ENCODE data around the gene LDAH. TPM values are rescaled to one million over a fixed set of nuclear protein-coding genes. Genes with fewer than 3 reads are reported as not detected.
A peak's percentile ranks its signal among the peaks of the same experiment; 100 is the strongest.

Gene LDAH
- total RNA-seq, 1 experiment from 2014 or later, result not detected

DNA sequence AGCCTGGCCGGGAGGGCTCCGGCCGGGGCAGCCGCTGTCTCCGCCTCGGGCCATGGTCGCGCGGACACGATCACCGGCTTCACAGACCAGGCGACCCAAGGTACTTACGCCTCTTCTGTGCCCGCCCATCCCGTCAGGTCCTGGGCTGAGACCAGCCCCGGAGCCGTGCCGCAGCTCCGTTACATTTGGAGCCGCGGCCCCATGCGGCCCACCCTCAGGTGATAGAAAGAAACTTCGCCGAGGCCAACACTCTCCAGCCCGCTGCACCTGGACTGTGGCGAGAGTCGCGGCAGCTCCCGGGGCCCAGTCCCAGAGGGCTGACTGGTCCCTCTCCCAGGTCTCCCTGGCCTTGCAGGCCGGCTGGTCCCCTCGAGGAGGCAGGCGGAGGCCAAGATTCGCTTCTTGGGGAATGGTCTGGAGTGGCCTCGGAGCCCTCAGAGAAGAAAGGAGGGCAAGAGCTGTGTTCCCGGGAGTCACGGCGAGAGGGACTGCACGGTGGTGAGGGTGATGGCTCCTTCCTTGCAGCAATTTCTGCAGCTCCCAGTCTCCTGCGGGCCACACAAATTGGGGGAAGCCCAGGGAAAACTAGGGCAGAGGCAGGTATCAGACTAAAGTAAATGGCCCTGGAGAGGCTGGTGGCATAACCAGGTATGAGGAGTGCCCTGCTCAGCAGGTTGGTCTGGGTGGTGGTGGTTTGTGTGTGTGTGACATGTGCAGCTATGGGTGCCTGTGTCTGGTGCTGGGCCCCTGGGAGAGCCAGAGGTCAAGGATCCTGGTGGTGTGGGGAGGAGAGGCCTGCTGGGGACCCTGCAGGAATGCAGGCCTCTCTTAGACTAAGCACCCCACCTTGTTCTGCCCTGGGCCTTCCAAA lies 155.1 kb downstream of the LDAH start:
- ATAC-seq (no peak; the same call in none of the 2 replicates), DNase-seq (no peak)
- CTCF ChIA-PET, result no interaction called here
- Histone ChIP-seq H2AFZ (ENCODE audit: low read length) (no peak overlapping the region), H3K9me2 (replicated peaks; ENCODE audit: low read length) (no peaks in the 10 kb centered on the region), H3K27me3 (ENCODE audit: low read length) (peaks cover 43% of the 10 kb centered on the region), H4K20me1 (ENCODE audit: low read length) (no peaks in the 10 kb centered on the region), H3K4me2 (ENCODE audit: low read length) (no peak overlapping the region), H3K9ac (ENCODE audit: low read length) (no peak overlapping the region), H3K4me1 (ENCODE audit: insufficient read depth, low read length) (no peaks in the 10 kb centered on the region), H3F3A (ENCODE audit: low read length, unreplicated experiment) (no peaks in the 10 kb centered on the region), H3K36me3 (ENCODE audit: low read depth, low read length) (no peaks in the 10 kb centered on the region), H3K79me2 (ENCODE audit: low read length) (no peaks in the 10 kb centered on the region), H3K27ac (ENCODE audit: low read length) (no peak overlapping the region), H3K4me3 (ENCODE audit: low read length) (no peak overlapping the region), H3K9me3 (ENCODE audit: low read length) (no peaks in the 10 kb centered on the region)
- POLR2A ChIA-PET (ENCODE audit: unreplicated experiment), result no interaction called here
- intact Hi-C loops (cut with micrococcal nuclease), result no loop called here
- no TSS peak for BruUV-seq (replicated peaks)
- TF ChIP-seq, protein P1, sequence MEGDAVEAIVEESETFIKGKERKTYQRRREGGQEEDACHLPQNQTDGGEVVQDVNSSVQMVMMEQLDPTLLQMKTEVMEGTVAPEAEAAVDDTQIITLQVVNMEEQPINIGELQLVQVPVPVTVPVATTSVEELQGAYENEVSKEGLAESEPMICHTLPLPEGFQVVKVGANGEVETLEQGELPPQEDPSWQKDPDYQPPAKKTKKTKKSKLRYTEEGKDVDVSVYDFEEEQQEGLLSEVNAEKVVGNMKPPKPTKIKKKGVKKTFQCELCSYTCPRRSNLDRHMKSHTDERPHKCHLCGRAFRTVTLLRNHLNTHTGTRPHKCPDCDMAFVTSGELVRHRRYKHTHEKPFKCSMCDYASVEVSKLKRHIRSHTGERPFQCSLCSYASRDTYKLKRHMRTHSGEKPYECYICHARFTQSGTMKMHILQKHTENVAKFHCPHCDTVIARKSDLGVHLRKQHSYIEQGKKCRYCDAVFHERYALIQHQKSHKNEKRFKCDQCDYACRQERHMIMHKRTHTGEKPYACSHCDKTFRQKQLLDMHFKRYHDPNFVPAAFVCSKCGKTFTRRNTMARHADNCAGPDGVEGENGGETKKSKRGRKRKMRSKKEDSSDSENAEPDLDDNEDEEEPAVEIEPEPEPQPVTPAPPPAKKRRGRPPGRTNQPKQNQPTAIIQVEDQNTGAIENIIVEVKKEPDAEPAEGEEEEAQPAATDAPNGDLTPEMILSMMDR (conservative IDR thresholded peaks at IDR 0.05; ENCODE audit: low read depth, low read length), result no peak
- TF ChIP-seq EZH2phosphoT487 (IDR thresholded peaks at IDR 0.05; ENCODE audit: borderline replicate concordance, low read length), result no peak
- TF ChIP-seq EZH2 (IDR thresholded peaks at IDR 0.05; ENCODE audit: low read length, unreplicated experiment), result no peak

DNA sequence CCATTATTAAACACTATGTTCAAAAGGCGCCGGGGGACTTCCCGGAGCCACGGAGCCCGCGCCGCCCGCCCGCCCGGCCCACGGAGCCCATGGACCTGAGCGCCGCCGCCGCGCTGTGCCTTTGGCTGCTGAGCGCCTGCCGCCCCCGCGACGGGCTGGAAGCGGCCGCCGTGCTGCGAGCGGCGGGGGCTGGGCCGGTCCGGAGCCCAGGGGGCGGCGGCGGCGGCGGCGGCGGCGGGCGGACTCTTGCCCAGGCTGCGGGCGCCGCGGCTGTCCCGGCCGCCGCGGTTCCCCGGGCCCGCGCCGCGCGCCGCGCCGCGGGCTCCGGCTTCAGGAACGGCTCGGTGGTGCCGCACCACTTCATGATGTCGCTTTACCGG lies 155.8 kb downstream of the LDAH start:
- Histone ChIP-seq H3K4me2 (ENCODE audit: low read length) (no peak overlapping the region), H3K9me2 (replicated peaks; ENCODE audit: low read length) (no peaks in the 10 kb centered on the region), H3K27me3 (ENCODE audit: low read length) (peaks cover 43% of the 10 kb centered on the region), H3K9ac (ENCODE audit: low read length) (no peak overlapping the region), H3K4me1 (ENCODE audit: insufficient read depth, low read length) (no peaks in the 10 kb centered on the region), H3F3A (ENCODE audit: low read length, unreplicated experiment) (no peaks in the 10 kb centered on the region), H3K36me3 (ENCODE audit: low read depth, low read length) (no peaks in the 10 kb centered on the region), H3K4me3 (ENCODE audit: low read length) (no peak overlapping the region), H2AFZ (ENCODE audit: low read length) (no peak overlapping the region), H3K79me2 (ENCODE audit: low read length) (no peaks in the 10 kb centered on the region), H4K20me1 (ENCODE audit: low read length) (no peaks in the 10 kb centered on the region), H3K27ac (ENCODE audit: low read length) (no peak overlapping the region), H3K9me3 (ENCODE audit: low read length) (no peaks in the 10 kb centered on the region)
- BruUV-seq (replicated peaks), result no TSS peak
- intact Hi-C loops (cut with micrococcal nuclease), result no loop called here
- ChIA-PET CTCF (no interaction called here), POLR2A (ENCODE audit: unreplicated experiment) (no interaction called here)
- ATAC-seq (peak; percentile 34), DNase-seq (no peak)
- TF ChIP-seq EZH2 (IDR thresholded peaks at IDR 0.05; ENCODE audit: low read length, unreplicated experiment) (no peak), EZH2phosphoT487 (IDR thresholded peaks at IDR 0.05; ENCODE audit: borderline replicate concordance, low read length) (no peak)
- TF ChIP-seq, protein P1 (conservative IDR thresholded peaks at IDR 0.05; ENCODE audit: low read depth, low read length), result no peak
